Activated CD4-positive, alpha-beta T cell treated with anti-CD3 and anti-CD28 coated beads, Interleukin-2, amount 50 U/mL, for 4 hours (primary cell): ENCODE measurements around the gene RMND5A.
"Not testable (repeated sequence)": the region's sequence is repeated elsewhere in the genome, so short reads cannot be mapped to it uniquely, and the experiment has no call there.

ENCODE experiments used
- DNase-seq, 2 experiments: peaks; one replicate each; pipeline ENCODE4 v3.0.0-alpha.2; 2020

Gene RMND5A

GRCh38 chr2:86714579-86715173 lies 5.4 kb upstream of the RMND5A start:
- not testable (repeated sequence) for DNase-seq

GRCh38 chr2:86719263-86719636 lies 841 bp upstream of the RMND5A start:
- not testable (repeated sequence) for DNase-seq

- DNase-seq, result peak; percentile 50
Observed at GRCh38 chr2:86720540-86721320, 639 bp downstream of the RMND5A start.

GRCh38 chr2:86725706-86726105 lies 5.6 kb downstream of the RMND5A start:
- DNase-seq, result not testable (repeated sequence)

- DNase-seq, result not testable (repeated sequence)
Observed at GRCh38 chr2:86732040-86732525, 12.0 kb downstream of the RMND5A start.

- DNase-seq, result not testable (repeated sequence)
Observed at GRCh38 chr2:86732837-86733236, 12.7 kb downstream of the RMND5A start.

- not testable (repeated sequence) for DNase-seq
Observed at GRCh38 chr2:86733528-86733927, 13.4 kb downstream of the RMND5A start.

- not testable (repeated sequence) for DNase-seq
Observed at GRCh38 chr2:86734896-86735295, 14.8 kb downstream of the RMND5A start.

GRCh38 chr2:86739485-86739884 lies 19.4 kb downstream of the RMND5A start:
- DNase-seq, result not testable (repeated sequence)

GRCh38 chr2:86739889-86740288 lies 19.8 kb downstream of the RMND5A start:
- DNase-seq, result not testable (repeated sequence)

- not testable (repeated sequence) for DNase-seq
Observed at GRCh38 chr2:86741889-86742498, 21.9 kb downstream of the RMND5A start.

GRCh38 chr2:86744152-86744551 lies 24.1 kb downstream of the RMND5A start:
- DNase-seq, result no peak

GRCh38 chr2:86746939-86747338 lies 26.8 kb downstream of the RMND5A start:
- no peak for DNase-seq

GRCh38 chr2:86747711-86748639 lies 27.9 kb downstream of the RMND5A start:
- DNase-seq, result no peak

GRCh38 chr2:86750240-86750839 lies 30.2 kb downstream of the RMND5A start:
- no peak for DNase-seq

GRCh38 chr2:86751778-86752177 lies 31.7 kb downstream of the RMND5A start:
- no peak for DNase-seq

- DNase-seq, result no peak
Observed at GRCh38 chr2:86752934-86753333, 32.8 kb downstream of the RMND5A start.

GRCh38 chr2:86753606-86754005 lies 33.5 kb downstream of the RMND5A start:
- no peak for DNase-seq

GRCh38 chr2:86758405-86758804 lies 38.3 kb downstream of the RMND5A start:
- DNase-seq, result no peak

- DNase-seq, result no peak
Observed at GRCh38 chr2:86760371-86760770, 40.3 kb downstream of the RMND5A start.

GRCh38 chr2:86764661-86765309 lies 44.7 kb downstream of the RMND5A start:
- peak; percentile 5 to 11 for DNase-seq

- no peak for DNase-seq
Observed at GRCh38 chr2:86765310-86765695, 45.2 kb downstream of the RMND5A start.
